Caco-2 (cell line): ENCODE data around the gene C1QTNF7. TPM values are rescaled to one million over a fixed set of nuclear protein-coding genes. Genes with fewer than 3 reads are reported as not detected.

Experiments
- BruUV-seq: library from RNA; stranded (reverse); fragments of 400-500 nt; replicated peaks from 2 replicates; lab custom pipeline; 2021; lab: Mats Ljungman, UMichigan
- CTCF ChIA-PET: fragments of 300-600 bp; sonication (Branson Sonifier 250); formaldehyde crosslinking; loops from one replicate; lab custom pipeline; 2022; ENCODE audit warnings: antibody characterized with exemption; lab: Charles Lee
- POLR2A ChIA-PET: fragments of 300-600 bp; sonication (Branson Sonifier 250); formaldehyde crosslinking; loops from one replicate; lab custom pipeline; 2022; ENCODE audit warnings: antibody characterized with exemption; lab: Charles Lee
- DNase-seq, 2 experiments: peaks; one replicate each; pipeline versions ENCODE4 v3.0.0 to v3.0.0-alpha.2; 2020 to 2022
- H3K27me3 ChIP-seq: replicated peaks from 2 replicates; pipeline ENCODE4 v1.6.0; 2011; ENCODE audit warnings: low read length; ENCODE audit not compliant: control insufficient read depth, insufficient read depth
- H3K36me3 ChIP-seq: 2 replicates; pipeline ENCODE4 v1.5.1; 2011; ENCODE audit warnings: low read length; ENCODE audit not compliant: control insufficient read depth, insufficient read depth
- H3K4me1 ChIP-seq: fragments of 250-450 bp; sonication (Bioruptor Pico); 2 replicates; pipeline ENCODE4 v1.5.1; 2020; ENCODE audit warnings: mild to moderate bottlenecking
- H3K4me3 ChIP-seq: 2 replicates; pipeline ENCODE4 v1.5.1; 2011; ENCODE audit warnings: low read depth, mild to moderate bottlenecking, control low read depth, low read length
- H3K9me3 ChIP-seq: fragments of 250-450 bp; sonication (Bioruptor Pico); 2 replicates; pipeline ENCODE4 v1.5.1; 2020; ENCODE audit warnings: mild to moderate bottlenecking, moderate library complexity
- H3K27ac Mint-ChIP-seq: one replicate; pipeline ENCODE4 v1.8.0; 2022; ENCODE audit warnings: mixed read lengths; ENCODE audit not compliant: unreplicated experiment
- H3K27me3 Mint-ChIP-seq: one replicate; pipeline ENCODE4 v1.8.0; 2022; ENCODE audit warnings: mixed read lengths; ENCODE audit not compliant: insufficient read depth, unreplicated experiment
- H3K36me3 Mint-ChIP-seq: one replicate; pipeline ENCODE4 v1.8.0; 2022; ENCODE audit warnings: mild to moderate bottlenecking, mixed read lengths; ENCODE audit not compliant: insufficient read depth, unreplicated experiment
- H3K4me1 Mint-ChIP-seq: one replicate; pipeline ENCODE4 v1.8.0; 2022; ENCODE audit warnings: low read depth, mixed read lengths; ENCODE audit not compliant: unreplicated experiment
- H3K4me3 Mint-ChIP-seq: one replicate; pipeline ENCODE4 v1.8.0; 2022; ENCODE audit warnings: mild to moderate bottlenecking, moderate library complexity, mixed read lengths; ENCODE audit not compliant: unreplicated experiment
- H3K9me3 Mint-ChIP-seq: one replicate; pipeline ENCODE4 v1.8.0; 2022; ENCODE audit warnings: mixed read lengths; ENCODE audit not compliant: unreplicated experiment
- intact Hi-C: fragments of 100-400 bp; cut with micrococcal nuclease; formaldehyde crosslinking; loops from one replicate; pipeline ENCODE4 v1.10.0; 2022; ENCODE audit not compliant: unreplicated experiment
- total RNA-seq: library from RNA; stranded (reverse); gene quantifications from 2 replicates; pipeline ENCODE4 v1.2.3, GENCODE V29; 2022
- TF ChIP-seq, protein P1 (sequence below), 2 experiments: fragments of 200-600 bp in 1 of 2; IDR thresholded peaks; 1 replicate in 1 of 2; 2 replicates in 1 of 2; pipeline versions ENCODE4 v1.5.1 to v1.8.0; 2011 to 2022; ENCODE audit warnings: antibody characterized with exemption in 1 of 2, control low read depth in 1 of 2, inconsistent platforms in 1 of 2, low read depth in 1 of 2, low read length in 1 of 2, mild to moderate bottlenecking in 1 of 2, moderate library complexity in 1 of 2; ENCODE audit not compliant: insufficient read depth in 1 of 2, severe bottlenecking in 1 of 2, unreplicated experiment in 1 of 2

Gene C1QTNF7
- total RNA-seq, 1 experiment from 2014 or later = not detected

DNA sequence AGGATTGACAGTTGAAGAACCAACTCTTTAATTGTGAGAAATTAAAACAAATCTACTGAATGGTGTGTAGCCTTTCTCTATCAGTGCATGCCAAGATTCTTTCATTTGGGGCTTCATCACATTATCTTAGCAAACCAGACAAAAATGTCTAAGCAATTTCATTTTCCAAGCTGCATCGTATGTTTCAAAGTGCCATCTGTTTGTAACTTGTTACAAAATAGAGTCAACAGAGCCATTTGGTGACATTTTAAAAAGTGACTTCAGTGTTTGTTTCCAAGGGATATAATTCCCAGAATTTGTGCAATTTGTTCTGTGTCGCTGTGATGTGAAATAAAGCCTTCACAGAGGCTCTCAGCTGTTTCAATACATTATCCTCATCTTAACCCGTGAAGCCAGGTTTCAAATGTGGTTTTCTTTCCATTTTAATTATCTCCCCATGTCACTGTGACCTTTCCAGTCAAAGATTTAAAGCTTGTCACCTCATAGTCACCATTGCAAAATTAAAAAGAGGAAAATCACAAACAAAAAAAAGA is 46.0 kb upstream of the C1QTNF7 start:
- Mint-ChIP-seq H3K4me3 (no peak overlapping the region), H3K27me3 (peaks cover 7% of the 10 kb centered on the region), H3K9me3 (no peaks in the 10 kb centered on the region), H3K4me1 (no peaks in the 10 kb centered on the region), H3K27ac (no peak overlapping the region), H3K36me3 (no peaks in the 10 kb centered on the region)
- ChIA-PET POLR2A (no interaction called here), CTCF (no interaction called here)
- H3K9me3 ChIP-seq = no peaks in the 10 kb centered on the region
- no peaks in the 10 kb centered on the region for H3K4me1 ChIP-seq
- no peak for DNase-seq
- H3K36me3 ChIP-seq = no peaks in the 10 kb centered on the region
- H3K27me3 ChIP-seq = no peaks in the 10 kb centered on the region
- TF ChIP-seq, protein P1, sequence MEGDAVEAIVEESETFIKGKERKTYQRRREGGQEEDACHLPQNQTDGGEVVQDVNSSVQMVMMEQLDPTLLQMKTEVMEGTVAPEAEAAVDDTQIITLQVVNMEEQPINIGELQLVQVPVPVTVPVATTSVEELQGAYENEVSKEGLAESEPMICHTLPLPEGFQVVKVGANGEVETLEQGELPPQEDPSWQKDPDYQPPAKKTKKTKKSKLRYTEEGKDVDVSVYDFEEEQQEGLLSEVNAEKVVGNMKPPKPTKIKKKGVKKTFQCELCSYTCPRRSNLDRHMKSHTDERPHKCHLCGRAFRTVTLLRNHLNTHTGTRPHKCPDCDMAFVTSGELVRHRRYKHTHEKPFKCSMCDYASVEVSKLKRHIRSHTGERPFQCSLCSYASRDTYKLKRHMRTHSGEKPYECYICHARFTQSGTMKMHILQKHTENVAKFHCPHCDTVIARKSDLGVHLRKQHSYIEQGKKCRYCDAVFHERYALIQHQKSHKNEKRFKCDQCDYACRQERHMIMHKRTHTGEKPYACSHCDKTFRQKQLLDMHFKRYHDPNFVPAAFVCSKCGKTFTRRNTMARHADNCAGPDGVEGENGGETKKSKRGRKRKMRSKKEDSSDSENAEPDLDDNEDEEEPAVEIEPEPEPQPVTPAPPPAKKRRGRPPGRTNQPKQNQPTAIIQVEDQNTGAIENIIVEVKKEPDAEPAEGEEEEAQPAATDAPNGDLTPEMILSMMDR (IDR thresholded peaks at IDR 0.05; ENCODE audit: insufficient read depth in 1 of 2, low read depth in 1 of 2, low read length in 1 of 2, severe bottlenecking in 1 of 2, unreplicated experiment in 1 of 2) = no peak
- BruUV-seq = no TSS peak
- no peak overlapping the region for H3K4me3 ChIP-seq
- intact Hi-C loops = no loop called here

DNA sequence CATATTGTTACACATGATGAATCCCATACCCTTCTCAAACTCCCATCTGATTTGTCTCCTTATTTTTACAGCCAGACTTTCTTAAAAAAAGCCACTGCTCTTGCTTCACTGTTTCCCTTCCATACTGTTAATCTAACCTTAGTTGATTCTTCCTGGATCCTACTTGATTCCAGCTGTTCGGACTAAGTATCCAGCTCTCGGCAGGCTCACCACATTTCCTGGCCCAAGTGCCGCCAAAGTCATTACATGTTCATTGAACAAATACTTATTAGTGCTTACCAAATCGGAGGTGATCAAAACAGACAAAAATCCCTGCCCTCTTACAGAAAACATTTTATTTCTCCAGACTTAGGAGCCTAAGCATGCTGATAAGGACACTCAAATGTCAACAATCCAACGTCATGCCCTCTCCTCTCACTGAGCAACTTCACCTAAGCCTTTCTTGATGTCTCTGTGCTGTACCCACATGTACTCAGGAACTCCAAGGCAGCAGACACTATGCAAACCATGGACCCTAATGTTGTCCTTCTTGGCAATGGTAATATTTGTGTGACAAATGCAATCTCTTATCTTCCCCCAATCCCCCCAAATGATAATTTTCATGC is 45.1 kb upstream of the C1QTNF7 start:
- DNase-seq = no peak
- Mint-ChIP-seq H3K27ac (no peak overlapping the region), H3K27me3 (peaks cover 7% of the 10 kb centered on the region), H3K36me3 (no peaks in the 10 kb centered on the region), H3K4me3 (no peak overlapping the region), H3K9me3 (no peaks in the 10 kb centered on the region), H3K4me1 (no peaks in the 10 kb centered on the region)
- no peaks in the 10 kb centered on the region for H3K36me3 ChIP-seq
- no TSS peak for BruUV-seq
- no peaks in the 10 kb centered on the region for H3K27me3 ChIP-seq
- intact Hi-C loops = no loop called here
- no peaks in the 10 kb centered on the region for H3K4me1 ChIP-seq
- H3K9me3 ChIP-seq = no peaks in the 10 kb centered on the region
- TF ChIP-seq, protein P1 (IDR thresholded peaks at IDR 0.05; ENCODE audit: insufficient read depth in 1 of 2, low read depth in 1 of 2, low read length in 1 of 2, severe bottlenecking in 1 of 2, unreplicated experiment in 1 of 2) = no peak
- H3K4me3 ChIP-seq = no peak overlapping the region
- ChIA-PET POLR2A (no interaction called here), CTCF (no interaction called here)

DNA sequence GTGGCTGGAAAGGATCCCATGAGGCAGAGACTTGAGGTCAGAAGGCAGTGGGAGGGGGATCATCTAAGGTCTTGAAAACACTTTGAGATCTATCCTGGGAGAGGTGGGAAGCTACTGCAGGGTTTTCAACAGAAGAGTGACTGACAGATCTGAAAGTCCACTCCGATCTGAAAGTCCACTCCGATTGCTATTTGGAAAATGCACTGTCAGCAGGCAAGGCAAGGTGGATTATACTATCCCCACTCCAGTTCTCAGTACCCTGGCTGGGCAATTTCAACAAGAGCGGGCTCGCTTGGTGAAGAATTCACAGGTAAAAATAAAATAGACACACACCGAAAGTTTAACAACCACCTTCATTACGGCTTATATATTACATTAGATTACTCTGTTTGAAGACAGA is 42.3 kb upstream of the C1QTNF7 start:
- Mint-ChIP-seq H3K4me1 (no peaks in the 10 kb centered on the region), H3K27ac (no peak overlapping the region), H3K4me3 (no peak overlapping the region), H3K27me3 (peaks cover 7% of the 10 kb centered on the region), H3K9me3 (no peaks in the 10 kb centered on the region), H3K36me3 (no peaks in the 10 kb centered on the region)
- Histone ChIP-seq H3K9me3 (no peaks in the 10 kb centered on the region), H3K4me1 (no peaks in the 10 kb centered on the region), H3K36me3 (no peaks in the 10 kb centered on the region), H3K27me3 (no peaks in the 10 kb centered on the region), H3K4me3 (no peak overlapping the region)
- intact Hi-C loops = no loop called here
- BruUV-seq = no TSS peak
- no peak for DNase-seq
- TF ChIP-seq, protein P1 (IDR thresholded peaks at IDR 0.05; ENCODE audit: insufficient read depth in 1 of 2, low read depth in 1 of 2, low read length in 1 of 2, severe bottlenecking in 1 of 2, unreplicated experiment in 1 of 2) = no peak
- ChIA-PET POLR2A (no interaction called here), CTCF (interaction anchor here (1.1 kb wide), 1 partner anchor 147 kb away, joined by 3 read pairs; no protein-coding TSS in a partner anchor)
